ENCODE data around the gene SCYL3. TPM values are rescaled to one million over a fixed set of nuclear protein-coding genes. Genes with fewer than 3 reads are reported as not detected.

Gene SCYL3
- total RNA-seq, 1 experiment from 2014 or later = 7.8 TPM

- no TSS peak for BruUV-seq (replicated peaks)
- no peaks in the 10 kb centered on the region for H3K79me2 ChIP-seq (ENCODE audit: low read depth)
- no peaks in the 10 kb centered on the region for H3K36me3 ChIP-seq (ENCODE audit: low read depth)
- ChIA-PET CTCF (no interaction called here), POLR2A (ENCODE audit: unreplicated experiment) (no interaction called here)
- H3F3A ChIP-seq (ENCODE audit: insufficient read depth, low read depth) = no peaks in the 10 kb centered on the region
- H3K27me3 ChIP-seq (ENCODE audit: insufficient read depth, low read depth) = no peaks in the 10 kb centered on the region
- intact Hi-C loops (cut with micrococcal nuclease; ENCODE audit: unreplicated experiment) = no loop called here
- no peak for DNase-seq
- H3K9me2 ChIP-seq (ENCODE audit: insufficient read depth) = no peaks in the 10 kb centered on the region; the same call in 1 of the 2 replicates
- H2AFZ ChIP-seq = no peak overlapping the region
- TF ChIP-seq CTCF (conservative IDR thresholded peaks at IDR 0.05) = no peak
- no peak for TF ChIP-seq EZH2 (IDR thresholded peaks at IDR 0.05; ENCODE audit: low read depth)
- no peak overlapping the region for H3K4me3 ChIP-seq
- H3K9me3 ChIP-seq (ENCODE audit: insufficient read depth, low read depth) = no peaks in the 10 kb centered on the region
- no peaks in the 10 kb centered on the region for H3K4me1 ChIP-seq (replicated peaks; ENCODE audit: insufficient read depth)
- no peak overlapping the region for H3K27ac ChIP-seq
- H3K4me2 ChIP-seq = no peak overlapping the region
- no peaks in the 10 kb centered on the region for H4K20me1 ChIP-seq (ENCODE audit: insufficient read depth)
Measured at GRCh38 chr1:169901115-169901514, 7.4 kb upstream of the SCYL3 start.

- Histone ChIP-seq H3F3A (ENCODE audit: insufficient read depth, low read depth) (no peaks in the 10 kb centered on the region), H3K27ac (no peak overlapping the region), H3K4me3 (no peak overlapping the region), H2AFZ (no peak overlapping the region), H3K79me2 (ENCODE audit: low read depth) (no peaks in the 10 kb centered on the region), H3K4me1 (replicated peaks; ENCODE audit: insufficient read depth) (no peaks in the 10 kb centered on the region), H3K4me2 (no peak overlapping the region), H4K20me1 (ENCODE audit: insufficient read depth) (no peaks in the 10 kb centered on the region), H3K9me3 (ENCODE audit: insufficient read depth, low read depth) (no peaks in the 10 kb centered on the region), H3K27me3 (ENCODE audit: insufficient read depth, low read depth) (no peaks in the 10 kb centered on the region), H3K9me2 (ENCODE audit: insufficient read depth) (no peaks in the 10 kb centered on the region; the same call in 1 of the 2 replicates), H3K36me3 (ENCODE audit: low read depth) (no peaks in the 10 kb centered on the region)
- no peak for TF ChIP-seq CTCF (conservative IDR thresholded peaks at IDR 0.05)
- no peak for TF ChIP-seq EZH2 (IDR thresholded peaks at IDR 0.05; ENCODE audit: low read depth)
- POLR2A ChIA-PET (ENCODE audit: unreplicated experiment) = no interaction called here
- DNase-seq = no peak
- CTCF ChIA-PET = no interaction called here
- intact Hi-C loops (cut with micrococcal nuclease; ENCODE audit: unreplicated experiment) = no loop called here
- BruUV-seq (replicated peaks) = no TSS peak
Measured at GRCh38 chr1:169900571-169900970, 6.9 kb upstream of the SCYL3 start.

- Histone ChIP-seq H3K4me3 (no peak overlapping the region), H3K79me2 (ENCODE audit: low read depth) (no peaks in the 10 kb centered on the region), H3K27ac (no peak overlapping the region), H2AFZ (peak overlapping the region; percentile 13; the same call in 1 of the 2 replicates), H3K27me3 (ENCODE audit: insufficient read depth, low read depth) (no peaks in the 10 kb centered on the region), H3F3A (ENCODE audit: insufficient read depth, low read depth) (0 out of 2 replicates have a peak, but pooled peaks cover 3% of the 10 kb centered on the region), H3K36me3 (ENCODE audit: low read depth) (no peaks in the 10 kb centered on the region), H3K4me1 (replicated peaks; ENCODE audit: insufficient read depth) (0 out of 2 replicates have a peak, but pooled peaks cover 1% of the 10 kb centered on the region), H3K4me2 (no peak overlapping the region), H4K20me1 (ENCODE audit: insufficient read depth) (no peaks in the 10 kb centered on the region), H3K9me3 (ENCODE audit: insufficient read depth, low read depth) (no peaks in the 10 kb centered on the region), H3K9me2 (ENCODE audit: insufficient read depth) (no peaks in the 10 kb centered on the region; the same call in 1 of the 2 replicates)
- intact Hi-C loops (cut with micrococcal nuclease; ENCODE audit: unreplicated experiment) = loop anchor here (10.0 kb wide), 1 partner anchor 635 kb away; the partner anchor contains the start of gene GORAB
- DNase-seq = no peak
- no TSS peak for BruUV-seq (replicated peaks)
- CTCF ChIA-PET = no interaction called here
- TF ChIP-seq EZH2 (IDR thresholded peaks at IDR 0.05; ENCODE audit: low read depth) (no peak), CTCF (conservative IDR thresholded peaks at IDR 0.05) (no peak)
- POLR2A ChIA-PET (ENCODE audit: unreplicated experiment) = interaction anchor here (0.6 kb wide), 1 partner anchor 9 kb away, joined by 3 read pairs; no protein-coding TSS in a partner anchor
Measured at GRCh38 chr1:169899519-169900217, 6.0 kb upstream of the SCYL3 start.

Data from PC-9 (cell line).